NCI-H82 treated with DMSO at 0.1 percent for 48 hours (cell line): ENCODE results near the gene SDHB.
"Not testable (repeated sequence)": the region's sequence is repeated elsewhere in the genome, so short reads cannot be mapped to it uniquely, and the experiment has no call there.

ENCODE experiments used
- DNase-seq: peaks from one replicate; lab custom pipeline; 2025; ENCODE audit not compliant: unreplicated experiment; lab: John Stamatoyannopoulos, UW

The SDHB gene

GRCh38 chr1:17075470-17076255 lies 21.8 kb upstream of the SDHB start:
- DNase-seq = no peak

GRCh38 chr1:17071794-17072193 lies 18.0 kb upstream of the SDHB start:
- DNase-seq = no peak

- no peak for DNase-seq
Observed at GRCh38 chr1:17070163-17070525, 16.3 kb upstream of the SDHB start.

- DNase-seq = no peak
Observed at GRCh38 chr1:17069452-17070162, 15.8 kb upstream of the SDHB start.

GRCh38 chr1:17068789-17069188 lies 15.0 kb upstream of the SDHB start:
- DNase-seq = no peak

- DNase-seq = no peak
Observed at GRCh38 chr1:17067465-17068240, 13.8 kb upstream of the SDHB start.

GRCh38 chr1:17067069-17067426 lies 13.2 kb upstream of the SDHB start:
- no peak for DNase-seq

GRCh38 chr1:17066361-17067068 lies 12.7 kb upstream of the SDHB start:
- DNase-seq = no peak

- no peak for DNase-seq
Observed at GRCh38 chr1:17065666-17066065, 11.8 kb upstream of the SDHB start.

- DNase-seq = not testable (repeated sequence)
Observed at GRCh38 chr1:17062751-17063150, 8.9 kb upstream of the SDHB start.

GRCh38 chr1:17061892-17062291 lies 8.1 kb upstream of the SDHB start:
- no peak for DNase-seq

GRCh38 chr1:17061486-17061885 lies 7.7 kb upstream of the SDHB start:
- no peak for DNase-seq

- DNase-seq = no peak
Observed at GRCh38 chr1:17060306-17060749, 6.5 kb upstream of the SDHB start.

- DNase-seq = peak; percentile 43
Observed at GRCh38 chr1:17059391-17060305, 5.8 kb upstream of the SDHB start.

- no peak for DNase-seq
Observed at GRCh38 chr1:17056551-17056950, 2.7 kb upstream of the SDHB start.

- DNase-seq = no peak
Observed at GRCh38 chr1:17055801-17056200, 2.0 kb upstream of the SDHB start.

GRCh38 chr1:17053086-17053684 lies 647 bp downstream of the SDHB start:
- DNase-seq = no peak

GRCh38 chr1:17052641-17053040 lies 1.2 kb downstream of the SDHB start:
- no peak for DNase-seq

GRCh38 chr1:17052038-17052437 lies 1.8 kb downstream of the SDHB start:
- no peak for DNase-seq

- no peak for DNase-seq
Observed at GRCh38 chr1:17047924-17048323, 5.9 kb downstream of the SDHB start.
